Raji (cell line): Measurements from ENCODE around the gene NOC4L.

Experiments
- POLR2A ChIP-seq: IDR thresholded peaks from 2 replicates; pipeline ENCODE4 v1.6.1; 2011; ENCODE audit warnings: low read depth, low read length, control low read depth; ENCODE audit not compliant: insufficient read depth

NOC4L gene

GRCh38 chr12:132147423-132148367 is 3.4 kb downstream of the NOC4L start:
- TF ChIP-seq POLR2A, result no peak

- TF ChIP-seq POLR2A, result no peak
Observed at GRCh38 chr12:132148368-132149045, 4.2 kb downstream of the NOC4L start.

- no peak for TF ChIP-seq POLR2A
Observed at GRCh38 chr12:132150780-132151144, 6.5 kb downstream of the NOC4L start.

GRCh38 chr12:132151145-132151765 is 7.0 kb downstream of the NOC4L start:
- TF ChIP-seq POLR2A, result no peak

DNA sequence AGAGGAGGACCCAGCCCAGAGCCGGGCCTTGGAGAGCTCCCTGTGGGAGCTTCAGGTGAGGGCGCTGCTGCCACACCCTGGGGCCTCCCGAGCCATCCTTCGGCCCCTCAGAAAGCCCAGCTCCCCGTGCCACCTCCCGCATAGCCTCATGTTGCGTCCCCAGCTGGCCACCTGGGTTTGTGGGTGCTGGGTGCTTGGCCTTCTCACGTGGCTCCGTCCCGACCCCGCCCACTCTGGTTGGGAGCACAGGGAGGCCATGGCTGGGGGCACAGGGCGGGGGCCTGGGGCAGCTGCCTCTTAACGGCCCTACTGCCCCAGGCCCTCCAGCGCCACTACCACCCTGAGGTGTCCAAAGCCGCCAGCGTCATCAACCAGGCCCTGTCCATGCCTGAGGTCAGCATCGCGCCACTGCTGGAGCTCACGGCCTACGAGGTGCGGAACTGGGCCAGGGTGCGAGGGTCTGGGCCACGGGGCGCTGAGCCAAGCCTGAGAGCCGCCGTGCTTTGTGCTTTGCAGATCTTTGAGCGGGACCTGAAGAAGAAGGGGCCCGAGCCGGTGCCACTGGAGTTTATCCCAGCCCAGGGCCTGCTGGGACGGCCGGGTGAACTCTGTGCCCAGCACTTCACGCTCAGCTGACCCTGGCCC is 7.6 kb downstream of the NOC4L start:
- TF ChIP-seq POLR2A, result no peak

DNA sequence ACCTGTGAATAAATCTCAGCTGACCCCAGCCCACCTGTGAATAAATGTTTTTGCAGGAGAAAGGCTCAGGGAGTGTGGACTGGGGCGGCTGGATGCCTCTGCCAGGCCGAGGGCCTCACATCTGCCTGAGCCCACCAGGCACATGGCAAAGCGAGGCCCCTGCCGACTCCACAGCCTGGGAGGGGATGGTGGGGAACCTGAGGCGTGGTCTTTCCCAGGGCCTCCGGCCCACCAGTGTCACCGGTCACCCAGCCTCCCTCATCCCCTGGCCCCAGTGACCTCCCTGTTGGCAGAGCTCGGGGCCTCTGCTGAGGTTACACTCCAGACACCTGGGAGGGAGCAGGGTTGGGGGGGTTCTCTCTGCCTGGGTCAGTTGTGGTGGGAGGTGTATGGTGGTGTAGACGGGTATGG is 8.2 kb downstream of the NOC4L start:
- TF ChIP-seq POLR2A, result no peak

GRCh38 chr12:132152953-132153352 is 8.7 kb downstream of the NOC4L start:
- TF ChIP-seq POLR2A, result no peak

GRCh38 chr12:132153501-132154340 is 9.5 kb downstream of the NOC4L start:
- no peak for TF ChIP-seq POLR2A

GRCh38 chr12:132154341-132154761 is 10.1 kb downstream of the NOC4L start:
- TF ChIP-seq POLR2A, result no peak

- no peak for TF ChIP-seq POLR2A
Observed at GRCh38 chr12:132154941-132155770, 10.9 kb downstream of the NOC4L start.

GRCh38 chr12:132155771-132156572 is 11.7 kb downstream of the NOC4L start:
- no peak for TF ChIP-seq POLR2A

GRCh38 chr12:132156573-132157325 is 12.5 kb downstream of the NOC4L start:
- no peak for TF ChIP-seq POLR2A
